IMR-90 (cell line): ENCODE results near the gene RNF224.

Experiments used
- CEBPB ChIP-seq: IDR thresholded peaks from 2 replicates; pipeline ENCODE4 v1.6.1; 2012; ENCODE audit warnings: low read depth, low read length, improper control_type of control experiment
- CTCF ChIP-seq: conservative IDR thresholded peaks from 2 replicates; pipeline ENCODE4 v1.5.1; 2012; ENCODE audit warnings: mild to moderate bottlenecking, low read depth, low read length, improper control_type of control experiment
- ELK1 ChIP-seq: fragments of 150-350 bp; IDR thresholded peaks from 2 replicates; pipeline ENCODE4 v1.6.1; 2016; ENCODE audit warnings: low read depth, mild to moderate bottlenecking, low read length, moderate library complexity, borderline replicate concordance
- POLR2A ChIP-seq: IDR thresholded peaks from 2 replicates; pipeline ENCODE4 v1.6.1; 2012; ENCODE audit warnings: mild to moderate bottlenecking, low read depth, low read length
- RAD21 ChIP-seq: IDR thresholded peaks from 2 replicates; pipeline ENCODE4 v1.6.1; 2012; ENCODE audit warnings: low read length, improper control_type of control experiment
- RCOR1 ChIP-seq: IDR thresholded peaks from 2 replicates; pipeline ENCODE4 v1.6.1; 2012; ENCODE audit warnings: mild to moderate bottlenecking, low read length, improper control_type of control experiment; ENCODE audit not compliant: insufficient replicate concordance

- TF ChIP-seq CEBPB (no peak), RAD21 (no peak), CTCF (no peak), RCOR1 (no peak), ELK1 (no peak), POLR2A (no peak)
Observed at GRCh38 chr9:137198051-137198901, 29.0 kb upstream of the RNF224 start.
